Activated CD8-positive, alpha-beta memory T cell treated with anti-CD3 and anti-CD28 coated beads for 48 hours (primary cell): ENCODE data around the gene VPS18.

ENCODE experiments used
- DNase-seq, 3 experiments: peaks; one replicate each; pipeline ENCODE4 v3.0.0-alpha.2; 2020; ENCODE audit warnings: low read depth in 2 of 3, low spot score in 2 of 3

VPS18 gene

DNA sequence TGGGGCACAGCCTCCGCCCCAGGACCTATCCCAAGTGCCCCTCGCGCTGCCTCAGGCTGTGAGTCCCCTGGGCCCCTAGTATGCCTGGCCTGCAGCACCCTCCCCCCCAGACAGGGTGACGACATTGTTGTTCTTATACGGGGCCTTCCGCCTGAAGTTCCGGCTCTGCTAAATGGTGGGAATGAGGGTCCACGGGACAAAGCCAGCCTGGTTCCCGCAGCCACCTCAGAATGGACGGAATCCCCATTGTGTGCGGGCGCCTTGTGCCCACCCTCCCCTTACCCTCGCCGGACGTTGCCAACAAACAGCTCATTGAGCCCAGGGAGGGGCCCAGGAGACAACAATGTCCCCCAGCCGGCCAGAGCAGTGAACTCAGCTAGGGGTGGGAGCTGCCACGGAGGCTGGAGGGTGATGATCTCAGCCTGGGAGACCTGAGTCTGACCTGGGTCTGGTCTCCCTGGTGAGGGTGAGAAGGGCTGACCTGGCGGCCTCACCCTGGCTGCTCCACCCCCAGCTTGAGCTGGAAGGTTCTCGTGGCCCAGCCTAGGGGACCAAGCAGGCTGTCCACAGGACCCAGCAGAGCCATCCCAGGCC is 24.6 kb downstream of the VPS18 start:
- DNase-seq = no peak

DNA sequence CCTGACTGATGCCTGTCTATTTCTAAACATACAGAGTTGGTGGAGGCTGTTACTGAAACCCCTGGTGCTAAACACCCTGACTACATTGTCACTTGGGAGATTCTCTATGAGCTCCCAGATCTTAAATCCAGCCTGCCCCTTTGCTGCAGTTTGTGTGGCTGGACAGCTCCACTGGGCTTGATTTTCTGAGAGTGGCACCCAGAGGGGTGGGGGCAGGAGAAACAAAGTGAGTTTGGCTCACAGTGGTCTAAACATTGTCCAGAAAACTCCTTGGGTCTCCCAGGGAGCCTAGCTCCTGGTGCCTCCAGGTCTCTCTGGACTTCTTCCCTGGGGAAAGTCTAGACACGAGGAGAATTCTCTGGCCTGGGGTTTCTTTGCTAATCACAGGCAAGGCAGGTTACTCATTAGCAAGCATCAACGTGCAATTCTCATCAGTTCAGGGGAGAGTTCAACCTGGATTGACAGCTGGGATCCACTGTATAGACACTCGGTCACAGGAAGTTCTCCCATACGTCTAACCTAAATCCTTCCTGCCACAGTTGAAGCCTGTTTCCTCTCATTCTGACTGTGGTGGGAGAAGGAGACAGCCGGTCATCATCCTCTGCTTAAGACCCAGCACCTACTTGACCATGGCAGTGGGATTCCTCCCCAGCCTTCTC is 27.8 kb downstream of the VPS18 start:
- DNase-seq = no peak

DNA sequence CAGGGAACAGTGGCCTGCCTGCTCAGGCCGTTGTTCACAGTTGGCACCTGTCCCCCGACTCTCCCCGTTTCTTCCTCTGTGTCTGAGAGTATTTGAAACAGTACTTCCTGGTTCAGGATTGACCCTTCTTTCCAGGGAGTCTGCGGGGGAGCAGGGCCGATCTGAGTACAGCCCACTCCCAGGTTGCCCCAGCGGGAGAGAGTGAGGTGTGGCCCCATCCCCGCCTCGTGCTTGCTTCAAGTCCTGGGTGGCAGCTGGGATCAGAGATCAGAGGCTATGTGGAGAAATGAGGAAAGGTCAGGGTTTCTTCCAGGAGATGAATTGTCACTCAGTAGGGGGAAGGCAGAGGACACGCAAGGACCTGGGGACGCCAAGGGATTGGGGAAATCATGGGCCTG is 28.4 kb downstream of the VPS18 start:
- DNase-seq = no peak

DNA sequence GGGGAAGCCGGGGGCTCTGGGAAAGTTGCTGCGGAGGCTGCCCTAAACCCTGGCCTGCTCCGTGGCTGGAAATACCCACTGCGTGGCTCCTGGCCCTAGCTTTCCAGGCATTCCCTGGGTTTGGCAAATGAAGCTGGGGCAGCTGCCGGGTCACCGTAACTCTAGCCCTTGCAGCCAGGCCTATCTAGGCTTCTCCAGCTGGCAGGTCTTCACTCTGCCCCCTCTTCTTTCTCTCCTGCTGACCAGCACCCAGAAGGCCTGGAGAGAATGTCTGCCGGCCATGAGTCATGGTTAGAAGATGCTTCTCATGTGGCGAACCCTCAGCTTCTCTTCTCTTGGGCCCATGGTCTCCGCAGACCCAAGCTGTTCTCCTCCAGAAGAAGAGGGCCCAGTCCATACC is 29.3 kb downstream of the VPS18 start:
- no peak for DNase-seq

DNA sequence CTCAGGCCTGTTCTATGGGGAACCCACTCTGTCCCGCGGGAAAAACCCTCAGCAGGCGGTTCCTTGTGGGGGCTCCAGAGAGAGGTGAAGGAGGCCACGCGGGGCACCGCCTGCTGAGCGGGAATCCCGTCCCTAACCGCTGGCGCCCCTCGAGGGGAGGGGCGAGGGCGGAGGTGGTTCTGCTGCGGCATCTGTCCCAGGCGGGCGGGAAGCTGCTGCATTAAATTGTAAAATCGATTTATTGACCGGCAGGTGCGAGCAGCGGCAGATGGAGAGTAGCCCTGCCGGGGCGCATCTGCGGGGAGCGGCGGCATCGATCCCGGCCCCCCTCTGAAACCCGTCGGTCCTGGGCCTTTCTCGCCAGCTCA is 31.2 kb downstream of the VPS18 start:
- DNase-seq = no peak

DNA sequence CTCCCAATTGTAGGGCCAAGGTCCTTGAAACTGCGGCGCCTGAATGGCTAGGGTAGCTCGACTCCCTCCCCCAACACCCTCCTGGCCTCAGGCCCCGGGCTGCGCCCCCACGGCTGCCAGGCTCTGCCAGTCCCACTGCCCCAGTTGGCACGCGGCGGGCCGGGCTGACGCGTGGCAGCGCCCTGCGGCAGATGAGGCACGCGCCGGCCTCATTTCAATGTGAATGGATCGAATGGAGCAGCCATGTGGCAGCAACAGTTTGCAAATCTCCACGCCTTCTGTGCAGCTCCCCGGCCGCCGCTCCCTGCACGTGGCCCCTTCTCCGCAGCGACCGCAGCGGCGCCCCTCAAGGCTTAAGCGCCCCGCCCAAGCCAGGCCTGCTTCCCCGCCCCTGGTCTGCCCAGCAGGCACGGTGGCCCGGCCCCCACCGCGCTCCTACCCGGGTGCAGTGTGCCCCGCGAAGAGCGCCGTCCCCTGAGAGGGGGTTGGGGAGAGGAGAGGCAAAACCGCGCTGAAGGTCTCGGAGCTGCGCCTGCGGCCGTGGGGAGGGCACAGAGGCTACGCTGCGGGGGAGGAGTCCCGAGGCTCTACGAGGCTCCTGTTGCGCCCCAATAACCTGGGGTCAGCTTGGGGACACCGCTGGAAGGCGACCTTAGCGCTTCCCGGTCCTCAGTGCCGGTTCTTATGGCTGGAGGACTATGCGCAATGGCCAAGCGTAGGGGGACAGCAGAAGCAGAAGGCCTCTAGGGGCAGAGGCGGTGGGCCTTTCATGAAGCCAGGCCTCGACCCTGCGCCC is 31.8 kb downstream of the VPS18 start:
- no peak for DNase-seq

DNA sequence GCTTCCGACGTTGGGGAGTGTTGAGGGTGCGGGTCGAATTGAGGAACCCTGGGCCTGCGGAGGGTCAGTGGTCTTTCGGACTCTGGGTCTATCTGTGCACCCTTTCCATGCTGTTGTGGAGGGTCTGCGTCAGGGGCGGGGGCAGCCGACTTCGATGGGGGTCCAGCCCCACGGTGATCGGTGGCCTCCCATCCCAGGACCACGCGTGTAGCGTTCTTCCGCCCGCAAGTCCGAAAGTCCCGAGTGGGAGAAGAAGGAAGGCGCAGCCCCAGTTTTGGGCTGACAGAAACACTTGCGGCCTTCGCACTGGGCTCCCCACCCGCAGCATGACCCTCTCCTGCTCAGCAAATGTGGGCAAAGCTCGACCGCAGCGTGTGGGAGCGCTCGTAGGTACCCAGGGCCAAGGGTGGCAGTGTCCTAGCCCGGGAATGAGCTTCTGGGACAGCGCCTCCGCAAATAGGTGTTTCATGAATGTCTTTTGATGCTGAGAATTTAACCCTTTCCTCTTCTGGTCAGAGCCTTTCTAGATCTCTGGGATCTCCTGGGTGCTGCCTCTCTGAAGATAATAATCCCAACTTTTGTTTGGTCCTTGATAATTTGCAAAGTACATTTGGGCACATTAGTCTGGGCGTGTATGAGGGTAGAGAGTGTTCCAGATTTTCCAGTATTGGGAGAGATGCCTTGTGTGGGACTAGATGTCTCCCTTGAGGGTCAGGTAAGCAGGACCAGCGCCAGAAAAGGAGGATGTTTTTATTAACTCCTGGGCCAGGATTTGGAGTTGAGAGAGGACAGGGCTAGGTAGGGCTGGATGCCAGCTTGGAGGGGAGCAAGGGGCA is 32.6 kb downstream of the VPS18 start:
- no peak for DNase-seq

DNA sequence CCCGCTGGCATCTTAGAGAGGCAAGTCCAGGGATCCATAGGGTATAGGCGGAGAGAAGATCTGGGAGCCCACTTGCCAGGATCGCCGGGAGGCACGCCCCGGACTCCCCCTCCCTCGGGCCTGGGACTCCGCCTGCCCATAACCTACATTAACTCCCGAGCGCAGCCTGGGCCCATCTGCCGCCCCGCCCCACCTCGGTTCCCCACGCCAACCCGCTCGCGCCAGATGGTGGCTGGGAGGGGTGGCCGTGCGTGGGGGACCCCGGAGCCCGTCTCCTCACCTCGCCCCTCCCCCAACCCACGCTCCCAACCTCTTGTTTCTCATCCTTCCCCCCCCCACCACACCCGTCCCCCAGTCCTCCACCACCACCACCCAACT is 33.2 kb downstream of the VPS18 start:
- no peak for DNase-seq

DNA sequence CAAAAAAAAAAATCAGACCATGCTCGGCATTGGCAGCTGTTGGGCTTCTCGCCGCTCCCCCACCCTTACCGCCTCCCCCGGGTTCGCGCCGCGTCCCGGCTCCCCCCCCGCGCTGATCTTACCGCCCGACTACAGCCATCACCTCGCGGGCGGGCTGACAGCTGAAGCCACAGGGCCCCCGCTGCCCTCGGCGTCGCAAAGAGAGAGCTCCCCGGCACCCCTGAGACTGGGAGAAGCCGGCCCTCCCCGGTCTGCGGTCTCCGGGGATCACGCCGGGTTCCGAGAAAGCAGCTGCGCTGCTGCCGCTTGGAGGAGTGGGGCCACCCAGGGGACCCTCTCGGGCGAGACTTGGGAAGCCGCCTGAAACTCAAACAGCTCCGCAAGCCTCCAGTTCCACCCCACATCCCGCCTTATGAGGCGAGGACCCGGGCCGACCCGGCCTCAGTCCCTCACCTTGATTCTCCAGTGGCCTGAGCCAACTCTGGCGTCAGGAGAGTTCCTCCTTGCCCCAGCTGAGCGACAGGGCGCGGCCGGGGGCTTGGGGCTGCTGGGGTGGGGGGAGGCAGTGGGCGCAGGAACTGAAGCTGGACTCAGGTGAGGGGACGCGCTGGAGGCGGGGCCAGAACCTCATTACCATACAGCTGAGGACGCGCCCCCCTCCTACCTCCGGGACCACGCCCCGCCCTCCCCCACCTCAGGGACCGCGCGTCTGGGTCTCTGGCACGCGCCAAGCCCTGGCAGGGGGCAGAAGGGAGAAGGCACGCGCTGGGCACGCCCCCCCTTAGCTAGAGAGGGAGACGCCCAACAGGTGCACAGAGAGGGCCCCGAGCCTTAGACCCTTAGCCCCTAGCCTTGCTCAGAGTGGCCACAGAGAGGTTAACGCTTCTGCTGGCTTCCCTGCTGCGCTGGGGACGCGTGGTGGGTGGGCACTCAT is 33.9 kb downstream of the VPS18 start:
- DNase-seq = no peak

DNA sequence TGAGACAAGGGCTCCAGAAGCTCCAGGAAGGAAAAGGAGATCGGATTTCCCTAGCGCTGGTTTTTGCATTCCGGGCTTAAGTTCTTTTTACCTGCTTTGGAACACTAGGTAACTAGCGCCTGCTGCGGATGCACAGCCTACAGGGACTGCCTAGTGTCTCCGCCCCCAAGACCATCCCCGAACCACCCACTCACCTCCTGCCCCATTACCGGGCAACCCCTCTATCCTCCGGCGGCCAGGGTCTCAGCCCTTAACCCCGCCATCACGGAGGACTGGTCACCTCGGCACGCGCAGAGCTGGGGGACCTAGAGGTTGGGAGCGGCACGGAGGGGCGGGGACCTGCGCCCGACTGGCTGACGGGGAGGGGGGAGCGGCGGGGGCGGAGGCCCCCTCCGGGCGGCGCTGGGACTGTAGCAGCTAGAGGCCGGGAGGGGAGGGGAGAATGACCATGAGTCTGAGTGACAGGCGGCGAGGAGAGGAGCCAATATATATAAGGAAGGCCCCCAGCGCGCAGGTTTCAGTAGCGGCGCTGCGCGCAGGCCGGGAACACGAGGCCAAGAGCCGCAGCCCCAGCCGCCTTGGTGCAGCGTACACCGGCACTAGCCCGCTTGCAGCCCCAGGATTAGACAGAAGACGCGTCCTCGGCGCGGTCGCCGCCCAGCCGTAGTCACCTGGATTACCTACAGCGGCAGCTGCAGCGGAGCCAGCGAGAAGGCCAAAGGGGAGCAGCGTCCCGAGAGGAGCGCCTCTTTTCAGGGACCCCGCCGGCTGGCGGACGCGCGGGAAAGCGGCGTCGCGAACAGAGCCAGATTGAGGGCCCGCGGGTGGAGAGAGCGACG is 34.8 kb downstream of the VPS18 start, which contains the start of gene DLL4:
Gene DLL4 (plus strand): TSS at position 520 of the 839 bp plus-strand sequence. CDS start 329 bp downstream, outside the sequence.
- no peak for DNase-seq

DNA sequence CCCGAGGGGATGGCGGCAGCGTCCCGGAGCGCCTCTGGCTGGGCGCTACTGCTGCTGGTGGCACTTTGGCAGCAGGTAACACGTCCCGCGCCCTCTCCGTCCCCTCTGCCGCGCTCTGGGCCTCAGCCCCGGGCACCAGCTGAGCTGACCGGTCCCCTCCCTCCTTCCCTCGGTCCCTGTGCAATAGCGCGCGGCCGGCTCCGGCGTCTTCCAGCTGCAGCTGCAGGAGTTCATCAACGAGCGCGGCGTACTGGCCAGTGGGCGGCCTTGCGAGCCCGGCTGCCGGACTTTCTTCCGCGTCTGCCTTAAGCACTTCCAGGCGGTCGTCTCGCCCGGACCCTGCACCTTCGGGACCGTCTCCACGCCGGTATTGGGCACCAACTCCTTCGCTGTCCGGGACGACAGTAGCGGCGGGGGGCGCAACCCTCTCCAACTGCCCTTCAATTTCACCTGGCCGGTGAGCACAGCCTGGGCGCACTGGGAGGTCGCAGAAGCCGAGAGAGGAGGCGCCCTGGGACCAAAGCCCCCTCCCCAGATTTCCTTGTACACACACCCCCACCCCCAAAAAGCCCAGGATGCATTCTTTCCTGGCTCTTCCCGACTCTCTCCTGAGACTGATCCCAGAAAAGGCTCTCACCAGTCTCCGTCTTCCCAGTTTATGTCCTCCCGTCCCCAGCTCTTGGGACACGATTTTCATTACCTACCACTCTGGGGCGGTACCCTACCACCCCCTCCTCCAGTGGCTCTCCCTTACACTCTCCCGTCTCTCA is 35.6 kb downstream of the VPS18 start:
- DNase-seq = no peak

DNA sequence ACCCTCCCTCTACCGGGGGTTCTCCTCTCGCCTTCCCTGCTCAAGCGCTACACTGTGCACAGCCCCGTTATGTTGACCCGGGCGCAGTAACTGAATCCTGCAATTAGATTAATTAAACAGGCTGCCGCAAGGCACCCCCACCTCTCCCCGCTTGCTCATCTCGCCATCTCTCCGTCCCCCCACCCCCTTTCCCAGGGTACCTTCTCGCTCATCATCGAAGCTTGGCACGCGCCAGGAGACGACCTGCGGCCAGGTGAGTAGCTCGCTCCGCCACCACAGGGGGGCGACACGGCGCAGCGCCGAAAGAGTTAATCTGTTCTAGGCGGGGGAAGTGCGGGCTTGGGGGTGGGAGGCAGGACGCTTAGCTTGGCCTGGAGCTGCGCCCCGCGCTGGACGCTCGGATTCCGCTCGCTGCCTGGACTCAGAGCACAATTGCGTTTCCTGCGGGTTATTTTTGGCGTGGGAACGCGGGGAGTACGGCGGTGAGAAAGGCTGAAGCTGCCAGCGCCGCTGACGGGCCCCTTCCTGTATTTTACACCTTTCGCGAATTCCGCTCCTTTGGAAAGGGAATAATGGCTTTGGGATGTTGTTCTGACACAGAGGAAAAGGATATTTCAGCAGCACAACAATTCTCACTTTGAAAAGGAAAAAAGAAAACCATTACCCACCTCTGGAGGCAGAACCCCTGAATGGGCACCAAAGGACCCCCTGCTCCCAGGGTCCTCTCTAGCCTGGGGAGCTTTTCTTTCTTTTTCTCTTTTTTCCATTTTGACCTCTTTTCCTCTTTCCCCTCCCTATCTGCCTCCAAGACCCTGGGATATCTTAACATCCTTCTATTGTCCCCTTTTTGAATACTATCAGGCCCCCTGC is 36.4 kb downstream of the VPS18 start:
- no peak for DNase-seq

DNA sequence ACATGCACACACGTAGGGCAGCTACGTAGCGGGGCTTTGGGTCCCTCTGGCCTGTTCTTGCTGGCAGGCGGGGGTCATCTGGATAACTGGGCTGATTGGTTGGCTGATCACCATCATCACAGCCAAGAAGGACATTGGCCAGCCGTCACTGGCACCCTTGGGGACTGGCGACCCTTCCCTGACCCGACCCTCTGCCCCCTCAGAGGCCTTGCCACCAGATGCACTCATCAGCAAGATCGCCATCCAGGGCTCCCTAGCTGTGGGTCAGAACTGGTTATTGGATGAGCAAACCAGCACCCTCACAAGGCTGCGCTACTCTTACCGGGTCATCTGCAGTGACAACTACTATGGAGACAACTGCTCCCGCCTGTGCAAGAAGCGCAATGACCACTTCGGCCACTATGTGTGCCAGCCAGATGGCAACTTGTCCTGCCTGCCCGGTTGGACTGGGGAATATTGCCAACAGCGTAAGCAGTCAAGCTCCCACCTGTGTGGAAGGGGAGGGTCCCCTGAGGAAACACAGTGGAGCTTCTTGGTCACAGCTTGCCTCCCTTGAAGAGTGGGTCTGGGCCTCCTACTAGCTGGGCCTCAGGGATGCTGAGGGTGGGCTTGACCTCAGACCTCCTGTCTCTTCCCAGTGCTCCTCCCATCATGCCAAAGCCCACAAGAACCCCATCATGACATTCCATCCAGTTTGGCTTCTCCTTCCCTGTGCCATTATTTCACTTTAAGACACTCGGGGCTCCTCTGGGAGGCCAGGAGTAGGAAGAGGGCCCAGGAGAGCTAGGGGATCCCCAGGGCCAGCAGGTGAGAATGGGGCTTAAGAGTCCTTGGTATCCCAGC is 37.3 kb downstream of the VPS18 start:
- DNase-seq = no peak

DNA sequence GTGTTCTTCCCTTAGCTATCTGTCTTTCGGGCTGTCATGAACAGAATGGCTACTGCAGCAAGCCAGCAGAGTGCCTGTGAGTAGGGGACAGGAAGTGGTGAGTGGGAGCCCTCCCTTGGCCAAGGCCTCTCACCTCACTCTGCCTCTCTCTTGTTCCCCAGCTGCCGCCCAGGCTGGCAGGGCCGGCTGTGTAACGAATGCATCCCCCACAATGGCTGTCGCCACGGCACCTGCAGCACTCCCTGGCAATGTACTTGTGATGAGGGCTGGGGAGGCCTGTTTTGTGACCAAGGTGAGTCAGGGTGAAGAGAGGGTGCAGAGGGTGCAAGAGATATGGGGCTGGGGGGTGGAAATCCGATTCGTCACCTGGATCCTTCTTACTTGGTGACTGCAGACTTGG is 37.9 kb downstream of the VPS18 start:
- DNase-seq = no peak

DNA sequence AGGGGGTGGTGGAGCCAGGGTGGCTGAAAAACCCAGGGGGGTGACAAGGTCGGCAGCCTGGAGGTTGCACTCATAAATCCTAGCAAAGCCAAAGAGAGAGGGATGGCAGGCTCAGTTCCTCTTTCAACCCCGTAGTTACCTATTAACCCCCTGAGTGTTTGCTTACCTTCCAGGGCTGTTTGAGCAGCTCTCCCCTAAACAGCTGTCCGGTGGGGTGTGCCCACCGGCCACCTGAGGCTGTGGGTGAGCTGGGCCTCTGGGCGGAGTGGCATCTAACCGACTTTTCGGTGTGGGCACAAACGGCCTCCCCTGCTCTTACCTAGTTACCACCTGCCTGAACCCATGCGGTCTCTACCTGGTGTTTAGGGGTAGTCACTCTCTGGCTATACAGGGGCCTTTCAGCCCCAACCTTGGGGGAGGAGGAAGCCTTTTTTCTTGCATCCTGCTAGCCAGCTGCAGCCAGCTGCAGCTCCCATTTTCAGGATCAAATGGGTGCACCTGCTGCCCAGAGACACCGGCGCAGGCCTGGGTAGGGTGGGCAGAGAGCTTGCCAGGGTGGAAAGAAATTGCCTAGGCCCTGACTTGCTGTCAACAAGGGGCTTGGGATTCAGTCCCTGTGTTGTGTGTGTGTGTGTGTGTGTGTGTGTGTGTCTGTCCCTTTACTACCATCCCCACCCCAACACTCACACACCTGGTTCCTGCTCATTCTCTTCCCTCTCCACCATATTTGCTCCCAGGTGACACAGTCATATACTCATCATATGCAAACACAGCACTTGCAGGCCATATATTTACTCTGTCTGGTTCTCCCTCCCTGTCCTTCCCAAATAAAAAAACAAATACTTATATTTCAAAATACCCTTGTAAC is 38.6 kb downstream of the VPS18 start:
- DNase-seq = no peak

DNA sequence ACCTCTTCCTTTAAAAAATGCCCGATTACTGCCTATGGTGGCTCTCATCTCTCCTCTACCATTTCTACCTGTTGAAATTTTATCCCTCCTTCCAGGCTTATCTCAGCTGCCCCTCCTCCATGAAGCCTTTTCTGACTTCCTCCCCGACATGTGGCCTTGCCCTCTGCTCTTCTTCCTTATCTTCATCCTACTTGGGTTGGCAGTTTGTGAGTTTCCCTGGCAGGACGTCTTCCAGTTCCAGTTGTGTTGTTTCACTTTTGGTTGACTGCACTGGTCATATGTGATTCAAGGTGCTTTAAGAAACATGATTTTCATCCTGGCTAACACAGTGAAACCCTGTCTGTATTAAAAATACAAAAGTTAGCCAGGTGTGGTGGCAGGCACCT is 39.3 kb downstream of the VPS18 start:
- no peak for DNase-seq
